ENCODE data around the gene SLC25A21.
"Not testable (repeated sequence)": the region's sequence is repeated elsewhere in the genome, so short reads cannot be mapped to it uniquely, and the experiment has no call there.

The SLC25A21 gene

DNA sequence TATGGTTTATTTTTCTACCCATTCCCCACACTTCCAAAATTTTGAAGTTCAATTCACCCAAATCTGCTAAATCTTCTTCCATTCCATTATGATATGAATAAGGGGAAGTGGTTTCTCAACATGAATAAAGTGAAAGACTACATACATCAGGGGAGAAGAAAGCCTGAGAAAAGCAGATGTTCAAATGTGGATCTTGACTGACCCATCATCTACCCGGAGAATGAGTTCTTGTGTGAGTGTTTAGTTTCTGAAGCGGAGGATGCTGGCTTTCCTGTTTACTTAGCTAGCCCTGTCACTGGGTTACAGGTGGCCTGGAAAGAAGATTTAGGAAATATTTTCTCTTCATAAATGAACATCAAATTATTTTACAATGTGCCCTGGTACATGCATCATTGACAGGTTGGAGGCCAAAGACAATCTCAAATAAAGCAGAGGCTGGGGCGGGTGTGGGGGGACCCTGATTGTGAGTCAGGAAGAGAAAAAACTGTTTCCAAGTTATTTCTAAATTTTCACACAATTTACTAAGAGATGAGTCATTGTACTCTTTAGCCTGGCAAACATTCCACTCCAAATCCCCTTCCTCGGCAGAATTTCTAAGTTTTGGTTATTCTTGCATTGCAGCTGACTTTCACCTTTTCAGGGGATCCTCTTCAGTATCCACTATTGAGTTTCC, 135.6 kb downstream of the SLC25A21 start:
- DNase-seq: no peak

- no peak for DNase-seq
These were observed 137.0 kb downstream of the SLC25A21 start for GRCh38 chr14:37035401-37035800.

DNA sequence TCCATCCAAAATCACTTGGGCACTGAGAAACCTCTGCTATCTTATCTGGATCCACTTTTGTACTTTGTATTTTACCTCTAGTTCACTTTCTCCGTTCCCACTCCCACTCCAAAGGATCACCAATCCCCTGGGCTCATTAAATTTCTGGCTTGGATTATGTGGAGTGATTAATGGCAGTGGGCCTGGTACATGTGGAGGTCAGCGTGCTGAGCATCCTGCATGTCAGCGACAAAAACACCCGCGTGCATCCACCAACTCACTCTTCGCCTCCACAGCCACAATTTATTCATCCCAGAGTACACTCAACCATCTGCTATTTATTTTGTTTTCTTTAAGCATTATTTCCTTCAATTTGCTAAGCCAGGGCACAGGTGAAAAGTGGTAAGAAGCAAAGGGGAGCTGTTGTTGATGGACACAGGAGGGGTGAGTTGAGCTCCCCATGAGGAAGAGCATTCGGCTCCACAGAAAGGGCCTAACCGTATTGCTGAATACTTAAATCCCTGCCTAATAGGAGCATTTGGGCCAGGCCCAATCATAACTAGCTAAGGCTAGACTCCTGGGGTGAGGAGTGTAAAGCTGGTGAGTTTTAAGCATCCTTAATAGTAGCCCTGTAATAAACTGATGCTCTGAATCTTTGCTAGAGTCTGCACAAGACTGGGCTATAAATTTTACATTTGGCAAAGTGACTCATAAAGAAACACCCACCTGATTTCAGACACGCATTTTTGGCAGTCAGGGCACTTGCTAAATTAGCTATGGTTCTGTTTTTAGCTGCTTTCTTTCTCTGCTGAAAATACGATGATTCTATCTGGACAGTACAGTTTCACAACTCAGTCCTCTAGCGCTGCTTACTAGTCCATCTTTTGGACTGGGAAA, 137.8 kb downstream of the SLC25A21 start:
- no peak for DNase-seq

GRCh38 chr14:37032863-37033262, 139.5 kb downstream of the SLC25A21 start:
- no peak for DNase-seq

- DNase-seq: no peak
These were observed 145.1 kb downstream of the SLC25A21 start for GRCh38 chr14:37027188-37027824.

DNA sequence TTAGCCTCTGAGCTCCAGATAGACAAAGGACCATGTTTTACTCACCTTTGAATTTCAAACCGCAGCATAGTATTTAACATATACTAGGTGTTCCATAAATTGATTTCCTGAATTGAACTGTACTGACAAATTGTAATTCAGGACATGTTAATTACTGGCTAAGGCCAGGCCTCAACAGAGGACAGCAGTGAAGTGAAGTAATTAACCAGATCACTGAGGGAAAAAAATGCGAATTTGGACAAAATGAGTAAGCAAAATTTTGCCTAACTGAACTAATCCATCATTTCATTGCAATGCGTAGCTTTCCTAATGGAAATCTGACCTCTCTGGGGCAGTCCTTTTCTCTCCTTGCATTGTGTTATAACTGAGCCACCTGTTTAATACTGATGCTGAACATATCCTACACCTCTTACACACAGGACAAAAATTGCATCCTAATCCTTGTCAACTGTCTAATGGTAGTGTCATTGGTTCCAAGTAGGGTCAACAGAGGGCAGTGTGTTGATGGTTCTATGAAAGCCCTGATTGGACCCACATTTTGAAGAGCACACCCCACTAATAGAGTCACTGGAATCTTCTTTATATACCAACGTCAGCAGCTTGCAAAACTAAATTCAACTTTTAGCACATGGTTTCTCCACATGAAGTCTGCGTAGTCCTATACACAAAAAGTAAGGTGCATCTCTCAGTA, 148.4 kb downstream of the SLC25A21 start:
- DNase-seq: no peak

DNA sequence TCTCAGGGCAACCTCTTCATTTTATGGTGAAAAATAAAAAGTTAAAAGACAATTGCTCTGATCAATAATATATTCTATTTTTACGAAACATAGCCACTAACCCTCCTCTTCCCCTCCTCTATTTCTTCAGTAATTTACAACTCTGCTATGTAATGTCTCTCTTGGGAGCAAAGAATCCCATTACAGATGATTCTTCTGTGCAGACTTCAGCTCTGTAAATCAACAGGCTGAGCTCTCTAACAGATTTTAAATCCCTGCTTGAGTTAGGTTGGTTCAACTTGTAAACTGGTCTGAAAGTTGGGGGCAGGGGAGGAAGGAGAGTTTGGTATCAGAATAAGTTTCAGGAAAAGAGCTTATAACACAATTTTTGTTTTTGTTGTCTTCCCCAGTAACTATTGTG, 151.0 kb downstream of the SLC25A21 start:
- DNase-seq: no peak

GRCh38 chr14:37019488-37019887, 152.9 kb downstream of the SLC25A21 start:
- no peak for DNase-seq

DNA sequence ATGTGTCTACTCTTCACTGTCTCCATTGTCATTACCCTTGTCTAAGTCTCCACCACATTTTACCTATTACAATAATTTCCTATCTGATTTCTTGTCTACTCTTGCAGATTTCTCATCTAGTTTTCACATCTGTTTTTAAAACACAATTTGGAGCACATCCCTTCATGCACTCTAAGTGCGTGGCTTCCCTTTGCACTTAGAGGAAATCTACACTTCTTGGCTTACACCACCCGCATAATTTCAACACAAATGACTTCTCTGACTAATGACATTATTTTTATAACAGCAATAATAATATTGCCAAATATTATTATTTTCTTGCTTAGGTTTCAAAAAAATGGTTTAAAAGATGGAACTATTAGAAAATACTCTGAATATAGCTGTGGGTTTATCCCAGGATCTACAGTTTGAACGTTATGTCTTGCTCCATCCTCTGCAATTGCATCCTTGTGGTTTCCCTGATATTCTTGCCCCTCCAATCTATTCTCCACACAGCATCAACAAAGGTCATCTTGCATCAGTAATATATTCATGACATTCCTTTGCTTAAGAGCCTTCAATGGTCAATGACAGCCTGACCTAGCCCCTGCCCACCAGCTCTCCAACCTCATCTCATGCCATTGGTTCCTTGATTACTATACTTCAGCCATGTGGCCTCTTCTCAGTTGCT, 153.7 kb downstream of the SLC25A21 start:
- DNase-seq: no peak

DNA sequence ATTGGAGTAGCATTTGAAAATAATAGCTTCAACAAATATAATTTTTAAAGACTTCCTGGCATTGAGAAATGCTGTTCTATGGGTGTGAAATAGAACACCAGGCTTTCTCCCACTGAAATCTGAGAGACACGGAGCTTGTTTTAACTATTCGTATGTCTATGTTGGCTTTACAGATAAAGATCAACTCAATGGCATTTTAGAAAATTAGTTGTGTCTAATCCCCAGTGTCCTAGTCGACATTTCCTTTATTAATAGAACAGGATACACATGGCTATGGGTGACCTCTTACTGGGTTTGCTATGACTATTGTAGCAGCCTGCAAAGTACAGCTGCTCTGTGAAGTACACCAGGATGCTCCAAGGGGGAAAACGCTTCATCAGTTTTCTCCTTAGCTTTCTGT, 159.3 kb downstream of the SLC25A21 start:
- no peak for DNase-seq

DNA sequence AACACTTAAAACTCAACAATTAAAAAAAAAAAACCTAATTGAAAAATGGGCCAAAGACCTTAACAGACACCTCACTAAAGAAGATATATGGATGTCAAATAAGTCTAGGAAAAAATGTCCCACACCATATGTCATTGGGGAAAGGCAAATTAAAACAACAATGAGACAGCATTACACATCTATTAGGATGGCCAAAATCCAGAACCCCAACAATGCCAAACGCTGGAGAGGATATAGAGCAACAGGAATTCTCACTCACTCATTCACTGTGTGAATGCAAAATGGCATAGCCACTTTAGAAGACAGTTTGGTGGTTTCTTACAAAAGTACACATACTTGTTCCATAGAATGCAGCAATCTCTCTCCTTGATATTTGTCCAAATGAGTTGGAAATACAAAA, 173.7 kb downstream of the SLC25A21 start:
- no peak for DNase-seq

DNA sequence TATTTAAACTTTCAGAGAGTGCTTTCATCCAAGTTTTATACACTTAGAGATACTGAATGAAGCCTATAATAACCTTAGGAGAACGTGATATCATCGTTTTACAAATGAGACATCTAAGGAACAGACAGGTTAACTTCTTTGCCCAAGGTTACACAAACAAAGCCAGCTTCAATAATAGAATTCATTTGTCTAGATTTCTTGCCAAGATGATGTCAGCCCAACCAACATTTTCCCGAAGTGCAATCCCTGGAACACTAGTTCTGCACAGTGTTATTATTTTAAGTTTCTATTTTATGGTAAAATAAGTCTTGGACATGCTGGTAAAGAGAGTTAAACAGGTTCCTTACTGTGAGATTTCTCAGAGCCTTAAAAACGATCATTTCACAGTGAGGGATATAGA, 174.6 kb downstream of the SLC25A21 start:
- no peak for DNase-seq

DNA sequence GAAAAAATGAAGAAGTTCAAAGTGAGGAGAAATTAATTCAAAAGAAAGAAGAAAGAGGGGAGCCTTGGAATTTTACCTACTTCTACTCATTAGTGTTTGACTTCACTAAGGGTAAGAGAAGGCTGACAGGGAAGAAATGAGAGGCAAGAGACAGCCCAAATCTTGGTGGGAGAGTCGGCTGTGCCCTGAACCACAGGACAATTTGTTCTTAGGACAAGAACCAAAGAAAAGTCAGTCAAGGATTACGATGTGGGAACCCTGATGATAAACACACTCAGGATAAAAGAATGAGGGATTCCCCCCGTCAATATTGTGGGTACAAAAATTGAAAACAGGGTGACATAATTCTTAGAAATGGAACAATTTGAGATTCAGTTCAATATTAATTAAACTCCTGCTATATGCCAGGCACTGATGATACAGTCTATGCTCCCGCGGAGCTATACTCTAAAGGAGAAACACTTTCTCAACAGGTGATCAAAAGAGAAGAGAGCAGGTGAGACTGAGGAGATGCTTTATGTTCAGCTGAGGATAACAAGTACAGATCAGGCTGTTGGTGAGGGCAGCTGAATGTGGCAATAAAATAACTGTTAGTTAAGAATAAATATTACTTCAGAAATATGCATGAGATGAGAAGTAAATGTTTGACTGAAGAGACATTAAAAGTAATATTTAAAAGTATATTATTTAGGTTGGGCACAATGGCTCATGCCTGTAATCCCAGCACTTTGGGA, 175.4 kb downstream of the SLC25A21 start:
- DNase-seq: no peak

GRCh38 chr14:36996133-36996856, 176.1 kb downstream of the SLC25A21 start:
- no peak for DNase-seq

GRCh38 chr14:36989806-36990205, 182.6 kb downstream of the SLC25A21 start:
- DNase-seq: no peak

DNA sequence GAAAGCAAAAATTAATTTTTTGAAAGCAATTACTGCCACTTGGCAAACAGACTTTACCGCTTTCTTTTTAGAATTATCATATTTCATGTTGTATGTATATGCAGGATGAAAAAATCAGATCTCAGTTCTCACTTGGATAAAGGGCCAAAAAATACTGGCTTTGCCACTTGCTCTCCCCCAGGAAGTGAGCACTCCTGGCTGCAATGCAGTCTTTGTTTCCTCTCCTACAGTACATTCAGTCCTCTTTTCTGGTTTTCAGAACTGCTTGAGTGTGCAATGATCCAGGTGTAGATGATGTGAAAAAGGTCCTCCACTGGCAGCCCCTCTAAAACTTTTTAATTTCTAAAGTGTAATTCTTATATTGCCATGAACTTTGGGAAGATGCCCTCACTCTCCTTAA, 183.4 kb downstream of the SLC25A21 start:
- DNase-seq: no peak

DNA sequence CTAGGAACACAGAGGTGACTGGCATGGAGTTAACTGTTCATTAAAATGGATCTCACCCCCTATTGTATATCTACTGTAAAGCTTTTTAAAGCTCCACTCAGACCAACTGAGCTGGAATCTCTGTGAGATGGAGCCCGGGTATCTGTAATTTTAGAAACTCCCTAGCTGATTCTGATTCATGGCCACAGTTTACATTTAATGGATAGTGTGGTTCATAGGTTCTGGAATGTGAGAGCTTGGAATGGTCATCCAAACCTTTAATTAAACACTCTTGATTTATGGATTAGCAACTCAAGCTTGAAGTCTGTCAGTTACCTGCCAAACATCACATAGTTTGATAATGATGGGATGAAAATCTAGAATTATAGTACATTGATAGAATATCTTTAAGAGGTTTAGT, 183.8 kb downstream of the SLC25A21 start:
- no peak for DNase-seq

- no peak for DNase-seq
These were observed 186.0 kb downstream of the SLC25A21 start for GRCh38 chr14:36986407-36986806.

- no peak for DNase-seq
These were observed 190.4 kb downstream of the SLC25A21 start for GRCh38 chr14:36981832-36982529.

- not testable (repeated sequence) for DNase-seq
These were observed 192.0 kb downstream of the SLC25A21 start for GRCh38 chr14:36980413-36980812.

GRCh38 chr14:36979863-36980262, 192.5 kb downstream of the SLC25A21 start:
- no peak for DNase-seq
